ENCODE measurements around the gene SH3PXD2B. TPM values are rescaled to one million over a fixed set of nuclear protein-coding genes. Genes with fewer than 3 reads are reported as not detected.

Gene SH3PXD2B
- total and polyA plus RNA-seq, 2 donors (not counting 1 experiment from before 2014, with no cell fraction given): 12.6 to 21.1 TPM

DNA sequence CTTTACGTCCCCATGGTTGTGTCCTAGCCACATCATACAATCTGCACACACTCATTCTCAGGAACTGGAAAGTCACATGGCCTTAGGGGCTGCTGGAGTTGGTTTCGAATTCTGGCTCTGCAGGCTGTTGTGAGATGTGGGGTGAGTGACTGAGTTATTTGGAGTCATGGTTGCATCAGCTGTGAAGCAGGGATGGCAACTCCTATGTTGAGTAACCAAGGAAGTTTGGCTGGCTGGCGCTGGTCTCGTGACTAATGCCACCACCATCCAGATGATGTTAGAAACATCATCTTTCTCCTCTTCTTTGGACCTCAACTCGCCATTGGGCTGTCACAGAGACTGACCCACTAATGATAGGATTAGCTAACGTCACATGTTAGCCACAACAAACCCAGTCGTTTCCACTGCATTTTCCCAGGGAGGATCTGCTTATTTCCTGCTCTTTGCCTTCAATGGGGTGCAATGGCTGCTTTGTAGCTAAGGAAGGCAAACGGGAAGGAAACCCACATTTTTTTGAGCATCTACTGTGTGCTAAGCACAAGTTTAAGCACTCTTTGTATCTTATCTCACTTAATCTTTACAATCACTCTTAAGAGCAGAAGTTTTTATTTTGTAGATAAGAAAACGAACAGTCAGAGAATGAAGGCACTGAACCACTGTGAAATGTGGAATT lies 92.6 kb downstream of the SH3PXD2B start:
- Histone ChIP-seq H3K36me3 (ENCODE audit: control insufficient read depth, insufficient read depth, low read length) (peaks cover 2% of the 10 kb centered on the region), H3K4me3 (replicated peaks in 1 of 4; ENCODE audit: control extremely low read depth in 1 of 4, insufficient read depth in 1 of 4, low read depth in 3 of 4, low read length in 4 of 4) (no peak overlapping the region), H3K79me2 (ENCODE audit: control insufficient read depth, insufficient read depth, low read length) (no peaks in the 10 kb centered on the region), H3K4me2 (ENCODE audit: extremely low read depth, insufficient read depth, low read length) (peak overlapping the region; percentile 21), H3K4me1 (ENCODE audit: control insufficient read depth, extremely low read depth, insufficient read depth, low read length) (peaks cover 7% of the 10 kb centered on the region), H3K9me3 (ENCODE audit: control insufficient read depth, insufficient read depth, low read depth, low read length) (no peaks in the 10 kb centered on the region), H4K20me1 (ENCODE audit: control insufficient read depth, extremely low read depth, insufficient read depth, low read length) (no peaks in the 10 kb centered on the region), H2AFZ (ENCODE audit: low read length) (no peak overlapping the region), H3K27me3 (ENCODE audit: control insufficient read depth, insufficient read depth, low read length) (no peaks in the 10 kb centered on the region), H3K9ac (ENCODE audit: insufficient read depth, low read length) (no peak overlapping the region), H3K27ac (ENCODE audit: insufficient read depth, low read length) (peak overlapping the region; percentile 91)
- no peak for TF ChIP-seq EZH2 (IDR thresholded peaks at IDR 0.05; ENCODE audit: low read length, missing control alignments)
- no peak for TF ChIP-seq CTCF (conservative IDR thresholded peaks at IDR 0.05 in 1 of 2, IDR thresholded peaks at IDR 0.05 in 1 of 2; ENCODE audit: low read depth in 1 of 2, low read length in 2 of 2)
- peak; percentile 91 to 99 for DNase-seq (ENCODE audit: low read depth in 2 of 2)

- Histone ChIP-seq H3K9me3 (ENCODE audit: control insufficient read depth, insufficient read depth, low read depth, low read length) (no peaks in the 10 kb centered on the region), H3K4me3 (replicated peaks in 1 of 4; ENCODE audit: control extremely low read depth in 1 of 4, insufficient read depth in 1 of 4, low read depth in 3 of 4, low read length in 4 of 4) (no peak overlapping the region), H3K27ac (ENCODE audit: insufficient read depth, low read length) (no peak overlapping the region), H3K27me3 (ENCODE audit: control insufficient read depth, insufficient read depth, low read length) (no peaks in the 10 kb centered on the region), H2AFZ (ENCODE audit: low read length) (no peak overlapping the region), H4K20me1 (ENCODE audit: control insufficient read depth, extremely low read depth, insufficient read depth, low read length) (no peaks in the 10 kb centered on the region), H3K36me3 (ENCODE audit: control insufficient read depth, insufficient read depth, low read length) (peaks cover 2% of the 10 kb centered on the region), H3K4me1 (ENCODE audit: control insufficient read depth, extremely low read depth, insufficient read depth, low read length) (peaks cover 13% of the 10 kb centered on the region), H3K9ac (ENCODE audit: insufficient read depth, low read length) (no peak overlapping the region), H3K4me2 (ENCODE audit: extremely low read depth, insufficient read depth, low read length) (no peak overlapping the region), H3K79me2 (ENCODE audit: control insufficient read depth, insufficient read depth, low read length) (no peaks in the 10 kb centered on the region)
- TF ChIP-seq EZH2 (IDR thresholded peaks at IDR 0.05; ENCODE audit: low read length, missing control alignments): no peak
- TF ChIP-seq CTCF (conservative IDR thresholded peaks at IDR 0.05 in 1 of 2, IDR thresholded peaks at IDR 0.05 in 1 of 2; ENCODE audit: low read depth in 1 of 2, low read length in 2 of 2): no peak
- no peak for DNase-seq (ENCODE audit: low read depth in 2 of 2)
Observed at GRCh38 chr5:172358345-172358744, 96.0 kb downstream of the SH3PXD2B start.

GRCh38 chr5:172356527-172356926 lies 97.8 kb downstream of the SH3PXD2B start:
- TF ChIP-seq EZH2 (IDR thresholded peaks at IDR 0.05; ENCODE audit: low read length, missing control alignments) (no peak), CTCF (conservative IDR thresholded peaks at IDR 0.05 in 1 of 2, IDR thresholded peaks at IDR 0.05 in 1 of 2; ENCODE audit: low read depth in 1 of 2, low read length in 2 of 2) (no peak)
- no peaks in the 10 kb centered on the region for H3K27me3 ChIP-seq (ENCODE audit: control insufficient read depth, insufficient read depth, low read length)
- no peaks in the 10 kb centered on the region for H4K20me1 ChIP-seq (ENCODE audit: control insufficient read depth, extremely low read depth, insufficient read depth, low read length)
- H3K9me3 ChIP-seq (ENCODE audit: control insufficient read depth, insufficient read depth, low read depth, low read length): no peaks in the 10 kb centered on the region
- no peak overlapping the region for H3K27ac ChIP-seq (ENCODE audit: insufficient read depth, low read length)
- peaks cover 5% of the 10 kb centered on the region for H3K36me3 ChIP-seq (ENCODE audit: control insufficient read depth, insufficient read depth, low read length)
- no peak overlapping the region for H3K4me3 ChIP-seq (replicated peaks in 1 of 4; ENCODE audit: control extremely low read depth in 1 of 4, insufficient read depth in 1 of 4, low read depth in 3 of 4, low read length in 4 of 4)
- peaks cover 8% of the 10 kb centered on the region for H3K4me1 ChIP-seq (ENCODE audit: control insufficient read depth, extremely low read depth, insufficient read depth, low read length)
- no peak overlapping the region for H3K9ac ChIP-seq (ENCODE audit: insufficient read depth, low read length)
- H3K79me2 ChIP-seq (ENCODE audit: control insufficient read depth, insufficient read depth, low read length): no peaks in the 10 kb centered on the region
- no peak overlapping the region for H2AFZ ChIP-seq (ENCODE audit: low read length)
- no peak for DNase-seq (ENCODE audit: low read depth in 2 of 2)
- no peak overlapping the region for H3K4me2 ChIP-seq (ENCODE audit: extremely low read depth, insufficient read depth, low read length)
